Caco-2 (cell line): ENCODE data around the gene SH3BP2. TPM values are rescaled to one million over a fixed set of nuclear protein-coding genes. Genes with fewer than 3 reads are reported as not detected.

ENCODE experiments used
- BruUV-seq: library from RNA; stranded (reverse); fragments of 400-500 nt; replicated peaks from 2 replicates; lab custom pipeline; 2021; lab: Mats Ljungman, UMichigan
- CTCF ChIA-PET: fragments of 300-600 bp; sonication (Branson Sonifier 250); formaldehyde crosslinking; loops from one replicate; lab custom pipeline; 2022; ENCODE audit warnings: antibody characterized with exemption; lab: Charles Lee
- POLR2A ChIA-PET: fragments of 300-600 bp; sonication (Branson Sonifier 250); formaldehyde crosslinking; loops from one replicate; lab custom pipeline; 2022; ENCODE audit warnings: antibody characterized with exemption; lab: Charles Lee
- DNase-seq, 2 experiments: peaks; one replicate each; pipeline versions ENCODE4 v3.0.0 to v3.0.0-alpha.2; 2020 to 2022
- H3K27me3 ChIP-seq: replicated peaks from 2 replicates; pipeline ENCODE4 v1.6.0; 2011; ENCODE audit warnings: low read length; ENCODE audit not compliant: control insufficient read depth, insufficient read depth
- H3K36me3 ChIP-seq: 2 replicates; pipeline ENCODE4 v1.5.1; 2011; ENCODE audit warnings: low read length; ENCODE audit not compliant: control insufficient read depth, insufficient read depth
- H3K4me1 ChIP-seq: fragments of 250-450 bp; sonication (Bioruptor Pico); 2 replicates; pipeline ENCODE4 v1.5.1; 2020; ENCODE audit warnings: mild to moderate bottlenecking
- H3K4me3 ChIP-seq: 2 replicates; pipeline ENCODE4 v1.5.1; 2011; ENCODE audit warnings: low read depth, mild to moderate bottlenecking, control low read depth, low read length
- H3K9me3 ChIP-seq: fragments of 250-450 bp; sonication (Bioruptor Pico); 2 replicates; pipeline ENCODE4 v1.5.1; 2020; ENCODE audit warnings: mild to moderate bottlenecking, moderate library complexity
- H3K27ac Mint-ChIP-seq: one replicate; pipeline ENCODE4 v1.8.0; 2022; ENCODE audit warnings: mixed read lengths; ENCODE audit not compliant: unreplicated experiment
- H3K27me3 Mint-ChIP-seq: one replicate; pipeline ENCODE4 v1.8.0; 2022; ENCODE audit warnings: mixed read lengths; ENCODE audit not compliant: insufficient read depth, unreplicated experiment
- H3K36me3 Mint-ChIP-seq: one replicate; pipeline ENCODE4 v1.8.0; 2022; ENCODE audit warnings: mild to moderate bottlenecking, mixed read lengths; ENCODE audit not compliant: insufficient read depth, unreplicated experiment
- H3K4me1 Mint-ChIP-seq: one replicate; pipeline ENCODE4 v1.8.0; 2022; ENCODE audit warnings: low read depth, mixed read lengths; ENCODE audit not compliant: unreplicated experiment
- H3K4me3 Mint-ChIP-seq: one replicate; pipeline ENCODE4 v1.8.0; 2022; ENCODE audit warnings: mild to moderate bottlenecking, moderate library complexity, mixed read lengths; ENCODE audit not compliant: unreplicated experiment
- H3K9me3 Mint-ChIP-seq: one replicate; pipeline ENCODE4 v1.8.0; 2022; ENCODE audit warnings: mixed read lengths; ENCODE audit not compliant: unreplicated experiment
- intact Hi-C: fragments of 100-400 bp; cut with micrococcal nuclease; formaldehyde crosslinking; loops from one replicate; pipeline ENCODE4 v1.10.0; 2022; ENCODE audit not compliant: unreplicated experiment
- total RNA-seq: library from RNA; stranded (reverse); gene quantifications from 2 replicates; pipeline ENCODE4 v1.2.3, GENCODE V29; 2022
- TF ChIP-seq, protein P1 (sequence below), 2 experiments: fragments of 200-600 bp in 1 of 2; IDR thresholded peaks; 1 replicate in 1 of 2; 2 replicates in 1 of 2; pipeline versions ENCODE4 v1.5.1 to v1.8.0; 2011 to 2022; ENCODE audit warnings: antibody characterized with exemption in 1 of 2, control low read depth in 1 of 2, inconsistent platforms in 1 of 2, low read depth in 1 of 2, low read length in 1 of 2, mild to moderate bottlenecking in 1 of 2, moderate library complexity in 1 of 2; ENCODE audit not compliant: insufficient read depth in 1 of 2, severe bottlenecking in 1 of 2, unreplicated experiment in 1 of 2

Gene SH3BP2
- total RNA-seq, 1 experiment from 2014 or later: 44.4 TPM

DNA sequence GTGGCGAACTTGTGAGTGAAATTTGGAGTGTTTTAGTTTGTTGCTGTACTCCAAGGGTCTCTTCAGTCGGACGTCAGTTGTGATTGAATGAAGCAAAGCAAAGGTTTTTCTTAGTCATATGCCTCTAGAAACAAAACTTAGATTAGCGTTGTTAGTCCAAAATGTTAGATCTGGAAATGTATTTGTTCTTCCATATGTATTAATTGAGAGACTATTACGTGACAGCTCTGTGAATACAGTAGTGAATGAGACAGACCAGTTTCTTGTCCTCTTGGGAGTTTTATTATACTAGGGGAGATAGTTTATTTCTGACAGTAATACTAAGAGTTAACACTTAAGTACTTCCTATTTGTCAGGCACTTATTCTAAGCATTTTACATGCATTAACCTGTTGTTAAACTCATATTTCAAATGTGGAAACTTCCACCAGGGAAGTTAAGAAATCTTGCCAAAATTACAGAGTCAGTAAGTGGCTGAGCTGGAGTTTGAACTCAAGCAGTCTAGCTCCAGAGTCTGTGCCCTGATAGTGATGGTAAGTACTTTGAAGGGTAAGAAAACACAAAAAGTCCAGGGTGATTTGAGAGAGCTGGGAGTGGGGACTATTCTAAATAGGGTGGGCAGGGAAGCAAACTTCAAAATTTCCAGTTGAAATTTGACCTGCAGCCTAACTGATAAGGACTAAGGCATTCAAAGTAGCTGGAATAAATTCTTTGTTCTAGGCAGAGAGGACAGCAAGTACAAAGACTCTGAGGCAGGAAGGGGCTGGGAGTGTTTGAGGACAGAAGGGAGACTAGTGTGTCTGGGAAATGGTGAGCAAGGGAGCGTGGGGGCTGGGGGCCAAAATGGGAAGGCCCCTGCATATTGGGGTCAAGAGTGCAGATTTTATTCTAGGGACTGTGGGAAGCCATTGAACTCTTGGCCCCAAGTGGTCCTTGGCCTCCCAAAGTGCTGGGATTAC is 67.8 kb downstream of the SH3BP2 start:
- Mint-ChIP-seq H3K4me1 (peaks cover 56% of the 10 kb centered on the region), H3K27me3 (no peaks in the 10 kb centered on the region), H3K36me3 (peaks cover 14% of the 10 kb centered on the region), H3K4me3 (peak overlapping the region; percentile 69), H3K9me3 (no peaks in the 10 kb centered on the region), H3K27ac (peak overlapping the region; percentile 91)
- TF ChIP-seq, protein P1, sequence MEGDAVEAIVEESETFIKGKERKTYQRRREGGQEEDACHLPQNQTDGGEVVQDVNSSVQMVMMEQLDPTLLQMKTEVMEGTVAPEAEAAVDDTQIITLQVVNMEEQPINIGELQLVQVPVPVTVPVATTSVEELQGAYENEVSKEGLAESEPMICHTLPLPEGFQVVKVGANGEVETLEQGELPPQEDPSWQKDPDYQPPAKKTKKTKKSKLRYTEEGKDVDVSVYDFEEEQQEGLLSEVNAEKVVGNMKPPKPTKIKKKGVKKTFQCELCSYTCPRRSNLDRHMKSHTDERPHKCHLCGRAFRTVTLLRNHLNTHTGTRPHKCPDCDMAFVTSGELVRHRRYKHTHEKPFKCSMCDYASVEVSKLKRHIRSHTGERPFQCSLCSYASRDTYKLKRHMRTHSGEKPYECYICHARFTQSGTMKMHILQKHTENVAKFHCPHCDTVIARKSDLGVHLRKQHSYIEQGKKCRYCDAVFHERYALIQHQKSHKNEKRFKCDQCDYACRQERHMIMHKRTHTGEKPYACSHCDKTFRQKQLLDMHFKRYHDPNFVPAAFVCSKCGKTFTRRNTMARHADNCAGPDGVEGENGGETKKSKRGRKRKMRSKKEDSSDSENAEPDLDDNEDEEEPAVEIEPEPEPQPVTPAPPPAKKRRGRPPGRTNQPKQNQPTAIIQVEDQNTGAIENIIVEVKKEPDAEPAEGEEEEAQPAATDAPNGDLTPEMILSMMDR (IDR thresholded peaks at IDR 0.05; ENCODE audit: insufficient read depth in 1 of 2, low read depth in 1 of 2, low read length in 1 of 2, severe bottlenecking in 1 of 2, unreplicated experiment in 1 of 2): no peak
- H3K9me3 ChIP-seq: no peaks in the 10 kb centered on the region
- CTCF ChIA-PET: interaction anchor here (0.6 to 1.0 kb wide), 2 partner anchors 11 to 20 kb away, joined by 3 to 4 read pairs; no protein-coding TSS in a partner anchor
- POLR2A ChIA-PET: interaction anchor here (0.6 kb wide), 1 partner anchor 22 kb away, joined by 3 read pairs; no protein-coding TSS in a partner anchor
- peaks cover 83% of the 10 kb centered on the region for H3K4me1 ChIP-seq
- H3K36me3 ChIP-seq: no peaks in the 10 kb centered on the region
- H3K27me3 ChIP-seq: no peaks in the 10 kb centered on the region
- H3K4me3 ChIP-seq: no peak overlapping the region
- DNase-seq: peak; percentile 64 to 81
- intact Hi-C loops: loop anchor here (5.0 kb wide), 1 partner anchor 47 kb away; no protein-coding TSS in a partner anchor
- BruUV-seq: no TSS peak

GRCh38 chr4:2861631-2862436 is 68.9 kb downstream of the SH3BP2 start:
- intact Hi-C loops: loop anchor here (2.0 to 5.0 kb wide), 2 partner anchors 13 to 45 kb away; no protein-coding TSS in a partner anchor
- H3K4me1 ChIP-seq: peaks cover 92% of the 10 kb centered on the region
- no peak for DNase-seq
- ChIA-PET CTCF (no interaction called here), POLR2A (interaction anchor here (0.5 kb wide), 1 partner anchor 110 kb away, joined by 4 read pairs; no protein-coding TSS in a partner anchor)
- H3K36me3 ChIP-seq: no peaks in the 10 kb centered on the region
- no peak overlapping the region for H3K4me3 ChIP-seq
- Mint-ChIP-seq H3K27me3 (no peaks in the 10 kb centered on the region), H3K4me3 (peak overlapping the region; percentile 69), H3K9me3 (no peaks in the 10 kb centered on the region), H3K27ac (peak overlapping the region; percentile 91), H3K36me3 (peaks cover 6% of the 10 kb centered on the region), H3K4me1 (peaks cover 61% of the 10 kb centered on the region)
- H3K9me3 ChIP-seq: no peaks in the 10 kb centered on the region
- no peaks in the 10 kb centered on the region for H3K27me3 ChIP-seq
- TF ChIP-seq, protein P1 (IDR thresholded peaks at IDR 0.05; ENCODE audit: insufficient read depth in 1 of 2, low read depth in 1 of 2, low read length in 1 of 2, severe bottlenecking in 1 of 2, unreplicated experiment in 1 of 2): no peak
- BruUV-seq: TSS peak; percentile 80

- Histone ChIP-seq H3K36me3 (no peaks in the 10 kb centered on the region), H3K9me3 (no peaks in the 10 kb centered on the region), H3K4me1 (peaks cover 93% of the 10 kb centered on the region), H3K27me3 (no peaks in the 10 kb centered on the region), H3K4me3 (no peak overlapping the region)
- DNase-seq: peak; percentile 33 to 50
- H3K27ac Mint-ChIP-seq: peak overlapping the region; percentile 91
- no peaks in the 10 kb centered on the region for H3K27me3 Mint-ChIP-seq
- H3K36me3 Mint-ChIP-seq: peaks cover 2% of the 10 kb centered on the region
- ChIA-PET POLR2A (interaction anchor here (0.5 to 0.7 kb wide), 2 partner anchors 111 to 658 kb away, joined by 4 to 6 read pairs; no protein-coding TSS in a partner anchor), CTCF (no interaction called here)
- no TSS peak for BruUV-seq
- H3K9me3 Mint-ChIP-seq: no peaks in the 10 kb centered on the region
- H3K4me1 Mint-ChIP-seq: peaks cover 64% of the 10 kb centered on the region
- H3K4me3 Mint-ChIP-seq: peak overlapping the region; percentile 69
- intact Hi-C loops: loop anchor here (2.0 to 5.0 kb wide), 2 partner anchors 14 to 45 kb away; no protein-coding TSS in a partner anchor
- TF ChIP-seq, protein P1 (IDR thresholded peaks at IDR 0.05; ENCODE audit: insufficient read depth in 1 of 2, low read depth in 1 of 2, low read length in 1 of 2, severe bottlenecking in 1 of 2, unreplicated experiment in 1 of 2): no peak
Measured at GRCh38 chr4:2862528-2862927, 69.6 kb downstream of the SH3BP2 start.
